Liver (tissue), 9 donors: Measurements from ENCODE around the gene GALNT16. TPM values are rescaled to one million over a fixed set of nuclear protein-coding genes. Genes with fewer than 3 reads are reported as not detected.

Source experiments
- DNase-seq: peaks from one replicate; pipeline ENCODE4 v3.0.0-alpha.2; 2017; ENCODE audit warnings: low spot score
- H3K27ac ChIP-seq, 2 donors: one replicate each; pipeline ENCODE4 v1.7.0; 2013; ENCODE audit warnings: inconsistent platforms in 2 of 2, low read length in 2 of 2, control low read depth in 1 of 2, low read depth in 1 of 2, mild to moderate bottlenecking in 1 of 2
- H3K27me3 ChIP-seq, 4 donors: one replicate each; pipeline versions ENCODE4 v1.6.1 to v1.7.0; 2013; ENCODE audit warnings: low read length in 3 of 4, inconsistent platforms in 1 of 4, mild to moderate bottlenecking in 1 of 4, moderate library complexity in 1 of 4; ENCODE audit not compliant: control insufficient read depth in 4 of 4, insufficient read depth in 4 of 4
- H3K36me3 ChIP-seq, 4 donors: one replicate each; pipeline versions ENCODE4 v1.6.1 to v1.7.0; 2013; ENCODE audit warnings: low read length in 3 of 4, mild to moderate bottlenecking in 3 of 4, low read depth in 1 of 4, moderate library complexity in 1 of 4; ENCODE audit not compliant: control insufficient read depth in 4 of 4, insufficient read depth in 3 of 4
- H3K4me1 ChIP-seq, 4 donors: one replicate each; pipeline versions ENCODE4 v1.6.1 to v1.7.0; 2013; ENCODE audit warnings: low read length in 3 of 4, mild to moderate bottlenecking in 3 of 4, moderate library complexity in 1 of 4; ENCODE audit not compliant: control insufficient read depth in 4 of 4, insufficient read depth in 4 of 4
- H3K4me3 ChIP-seq, 3 donors: one replicate each; pipeline versions ENCODE4 v1.6.1 to v1.7.0; 2013; ENCODE audit warnings: low read length in 3 of 3, control low read depth in 1 of 3, low read depth in 1 of 3, mild to moderate bottlenecking in 1 of 3
- H3K9ac ChIP-seq, 2 donors: one replicate each; pipeline ENCODE4 v1.7.0; 2013; ENCODE audit warnings: low read length in 2 of 2, mild to moderate bottlenecking in 2 of 2, moderate library complexity in 2 of 2, control low read depth in 1 of 2, low read depth in 1 of 2
- H3K9me3 ChIP-seq, 4 donors: one replicate each; pipeline versions ENCODE4 v1.6.1 to v1.7.0; 2013; ENCODE audit warnings: low read length in 3 of 4; ENCODE audit not compliant: control insufficient read depth in 4 of 4
- ATF3 ChIP-seq: IDR thresholded peaks from 2 replicates; pipeline ENCODE4 v1.6.1; 2016; ENCODE audit warnings: antibody characterized with exemption
- EGR1 ChIP-seq, 2 donors: IDR thresholded peaks; 2 replicates each; pipeline ENCODE4 v1.6.1; 2016 to 2018; ENCODE audit warnings: antibody characterized with exemption in 2 of 2, low read depth in 2 of 2
- FOXA1 ChIP-seq: IDR thresholded peaks from 2 replicates; pipeline ENCODE4 v1.6.1; 2016; ENCODE audit warnings: antibody characterized with exemption
- FOXA2 ChIP-seq: IDR thresholded peaks from 2 replicates; pipeline ENCODE4 v1.6.1; 2016; ENCODE audit warnings: antibody characterized with exemption
- GABPA ChIP-seq, 2 donors: IDR thresholded peaks in 1 of 2; conservative IDR thresholded peaks in 1 of 2; 2 replicates each; pipeline ENCODE4 v1.6.1; 2016; ENCODE audit warnings: antibody characterized with exemption in 2 of 2, mild to moderate bottlenecking in 1 of 2, moderate library complexity in 1 of 2
- HNF4A ChIP-seq, 2 donors: conservative IDR thresholded peaks; 2 replicates each; pipeline ENCODE4 v1.6.1; 2016; ENCODE audit warnings: antibody characterized with exemption in 2 of 2, mild to moderate bottlenecking in 2 of 2
- HNF4G ChIP-seq: IDR thresholded peaks from 2 replicates; pipeline ENCODE4 v1.6.1; 2016; ENCODE audit warnings: antibody characterized with exemption
- JUND ChIP-seq, 2 donors: IDR thresholded peaks; 2 replicates each; pipeline ENCODE4 v1.6.1; 2016; ENCODE audit warnings: antibody characterized with exemption in 2 of 2
- NR2F2 ChIP-seq: IDR thresholded peaks from 2 replicates; pipeline ENCODE4 v1.6.1; 2016; ENCODE audit warnings: antibody characterized with exemption
- RAD21 ChIP-seq, 2 donors: IDR thresholded peaks; 2 replicates each; pipeline ENCODE4 v1.6.1; 2016; ENCODE audit warnings: antibody characterized with exemption in 2 of 2, mild to moderate bottlenecking in 2 of 2
- RXRA ChIP-seq, 2 donors: IDR thresholded peaks; 2 replicates each; pipeline ENCODE4 v1.6.1; 2017 to 2018; ENCODE audit warnings: antibody characterized with exemption in 2 of 2, mild to moderate bottlenecking in 1 of 2
- TAF1 ChIP-seq: conservative IDR thresholded peaks from 2 replicates; pipeline ENCODE4 v1.6.1; 2016; ENCODE audit warnings: antibody characterized with exemption, mild to moderate bottlenecking
- YY1 ChIP-seq: IDR thresholded peaks from 2 replicates; pipeline ENCODE4 v1.6.1; 2016; ENCODE audit warnings: antibody characterized with exemption, mild to moderate bottlenecking
- WGBS: extraction: QIAGEN DNeasy Blood & Tissue Kit; methylation state at CpG from one replicate; pipeline ENCODE4 v1.1.7; 2013; 5-methylcytosine and 5-hydroxymethylcytosine counted together
- polyA plus RNA-seq, 2 donors: library from polyadenylated mRNA; stranded (reverse) in 1 of 2; unstranded in 1 of 2; fragments of 200-250 nt in 1 of 2; fragments of >200 nt in 1 of 2; fragmentation: Nextera tagmentation in 1 of 2; extraction: Ambion mirVana in 1 of 2; gene quantifications; one replicate each; pipeline versions ENCODE4 v1.2.1 to v1.2.3, GENCODE V29; 2013 to 2015
- total RNA-seq, 2 donors: library from RNA; depleted of rRNA; stranded (reverse); fragments of >200 nt; gene quantifications; one replicate each; pipeline ENCODE4 v1.2.3, GENCODE V29; 2014
- TF ChIP-seq, protein P1 (sequence below): IDR thresholded peaks from 2 replicates; pipeline ENCODE4 v1.6.1; 2016; ENCODE audit warnings: antibody characterized with exemption
- TF ChIP-seq, protein P2 (sequence below): fragments of 150-350 bp; IDR thresholded peaks from 2 replicates; pipeline ENCODE4 v1.5.1; 2017; ENCODE audit warnings: improper control_type of control experiment, low read depth, low read length; ENCODE audit not compliant: missing input control
- TF ChIP-seq, protein P3 (sequence below): IDR thresholded peaks from 2 replicates; pipeline ENCODE4 v1.6.1; 2016; ENCODE audit warnings: antibody characterized with exemption
- TF ChIP-seq, protein P4 (sequence below): IDR thresholded peaks from 2 replicates; pipeline ENCODE4 v1.6.1; 2016; ENCODE audit warnings: antibody characterized with exemption, mild to moderate bottlenecking
- donor health status: healthy.
- donor health status: healthy.
- donor health status: healthy.
- donor health status: healthy.
- donor health status: healthy.

Gene GALNT16
- total and polyA plus RNA-seq, 4 donors = 0.25 to 1.2 (median 0.71) TPM

GRCh38 chr14:69363964-69364363 is 104.0 kb downstream of the GALNT16 start:
- TF ChIP-seq FOXA2 (no peak), NR2F2 (no peak), TAF1 (no peak), RXRA (IDR thresholded peaks at IDR 0.05) (no peak), HNF4G (no peak), ATF3 (no peak), GABPA (IDR thresholded peaks at IDR 0.05 in 1 of 2, conservative IDR thresholded peaks at IDR 0.05 in 1 of 2) (no peak)
- TF ChIP-seq, protein P1, sequence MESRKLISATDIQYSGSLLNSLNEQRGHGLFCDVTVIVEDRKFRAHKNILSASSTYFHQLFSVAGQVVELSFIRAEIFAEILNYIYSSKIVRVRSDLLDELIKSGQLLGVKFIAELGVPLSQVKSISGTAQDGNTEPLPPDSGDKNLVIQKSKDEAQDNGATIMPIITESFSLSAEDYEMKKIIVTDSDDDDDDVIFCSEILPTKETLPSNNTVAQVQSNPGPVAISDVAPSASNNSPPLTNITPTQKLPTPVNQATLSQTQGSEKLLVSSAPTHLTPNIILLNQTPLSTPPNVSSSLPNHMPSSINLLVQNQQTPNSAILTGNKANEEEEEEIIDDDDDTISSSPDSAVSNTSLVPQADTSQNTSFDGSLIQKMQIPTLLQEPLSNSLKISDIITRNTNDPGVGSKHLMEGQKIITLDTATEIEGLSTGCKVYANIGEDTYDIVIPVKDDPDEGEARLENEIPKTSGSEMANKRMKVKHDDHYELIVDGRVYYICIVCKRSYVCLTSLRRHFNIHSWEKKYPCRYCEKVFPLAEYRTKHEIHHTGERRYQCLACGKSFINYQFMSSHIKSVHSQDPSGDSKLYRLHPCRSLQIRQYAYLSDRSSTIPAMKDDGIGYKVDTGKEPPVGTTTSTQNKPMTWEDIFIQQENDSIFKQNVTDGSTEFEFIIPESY = no peak
- TF ChIP-seq, protein P2, sequence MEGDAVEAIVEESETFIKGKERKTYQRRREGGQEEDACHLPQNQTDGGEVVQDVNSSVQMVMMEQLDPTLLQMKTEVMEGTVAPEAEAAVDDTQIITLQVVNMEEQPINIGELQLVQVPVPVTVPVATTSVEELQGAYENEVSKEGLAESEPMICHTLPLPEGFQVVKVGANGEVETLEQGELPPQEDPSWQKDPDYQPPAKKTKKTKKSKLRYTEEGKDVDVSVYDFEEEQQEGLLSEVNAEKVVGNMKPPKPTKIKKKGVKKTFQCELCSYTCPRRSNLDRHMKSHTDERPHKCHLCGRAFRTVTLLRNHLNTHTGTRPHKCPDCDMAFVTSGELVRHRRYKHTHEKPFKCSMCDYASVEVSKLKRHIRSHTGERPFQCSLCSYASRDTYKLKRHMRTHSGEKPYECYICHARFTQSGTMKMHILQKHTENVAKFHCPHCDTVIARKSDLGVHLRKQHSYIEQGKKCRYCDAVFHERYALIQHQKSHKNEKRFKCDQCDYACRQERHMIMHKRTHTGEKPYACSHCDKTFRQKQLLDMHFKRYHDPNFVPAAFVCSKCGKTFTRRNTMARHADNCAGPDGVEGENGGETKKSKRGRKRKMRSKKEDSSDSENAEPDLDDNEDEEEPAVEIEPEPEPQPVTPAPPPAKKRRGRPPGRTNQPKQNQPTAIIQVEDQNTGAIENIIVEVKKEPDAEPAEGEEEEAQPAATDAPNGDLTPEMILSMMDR = no peak
- TF ChIP-seq, protein P3, sequence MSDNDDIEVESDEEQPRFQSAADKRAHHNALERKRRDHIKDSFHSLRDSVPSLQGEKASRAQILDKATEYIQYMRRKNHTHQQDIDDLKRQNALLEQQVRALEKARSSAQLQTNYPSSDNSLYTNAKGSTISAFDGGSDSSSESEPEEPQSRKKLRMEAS = no peak
- TF ChIP-seq, protein P4, sequence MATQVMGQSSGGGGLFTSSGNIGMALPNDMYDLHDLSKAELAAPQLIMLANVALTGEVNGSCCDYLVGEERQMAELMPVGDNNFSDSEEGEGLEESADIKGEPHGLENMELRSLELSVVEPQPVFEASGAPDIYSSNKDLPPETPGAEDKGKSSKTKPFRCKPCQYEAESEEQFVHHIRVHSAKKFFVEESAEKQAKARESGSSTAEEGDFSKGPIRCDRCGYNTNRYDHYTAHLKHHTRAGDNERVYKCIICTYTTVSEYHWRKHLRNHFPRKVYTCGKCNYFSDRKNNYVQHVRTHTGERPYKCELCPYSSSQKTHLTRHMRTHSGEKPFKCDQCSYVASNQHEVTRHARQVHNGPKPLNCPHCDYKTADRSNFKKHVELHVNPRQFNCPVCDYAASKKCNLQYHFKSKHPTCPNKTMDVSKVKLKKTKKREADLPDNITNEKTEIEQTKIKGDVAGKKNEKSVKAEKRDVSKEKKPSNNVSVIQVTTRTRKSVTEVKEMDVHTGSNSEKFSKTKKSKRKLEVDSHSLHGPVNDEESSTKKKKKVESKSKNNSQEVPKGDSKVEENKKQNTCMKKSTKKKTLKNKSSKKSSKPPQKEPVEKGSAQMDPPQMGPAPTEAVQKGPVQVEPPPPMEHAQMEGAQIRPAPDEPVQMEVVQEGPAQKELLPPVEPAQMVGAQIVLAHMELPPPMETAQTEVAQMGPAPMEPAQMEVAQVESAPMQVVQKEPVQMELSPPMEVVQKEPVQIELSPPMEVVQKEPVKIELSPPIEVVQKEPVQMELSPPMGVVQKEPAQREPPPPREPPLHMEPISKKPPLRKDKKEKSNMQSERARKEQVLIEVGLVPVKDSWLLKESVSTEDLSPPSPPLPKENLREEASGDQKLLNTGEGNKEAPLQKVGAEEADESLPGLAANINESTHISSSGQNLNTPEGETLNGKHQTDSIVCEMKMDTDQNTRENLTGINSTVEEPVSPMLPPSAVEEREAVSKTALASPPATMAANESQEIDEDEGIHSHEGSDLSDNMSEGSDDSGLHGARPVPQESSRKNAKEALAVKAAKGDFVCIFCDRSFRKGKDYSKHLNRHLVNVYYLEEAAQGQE = no peak
- Histone ChIP-seq H3K4me3 (no peak overlapping the region), H3K27me3 (no peaks in the 10 kb centered on the region), H3K27ac (no peak overlapping the region), H3K9ac (no peak overlapping the region), H3K36me3 (no peaks in the 10 kb centered on the region), H3K4me1 (no peaks in the 10 kb centered on the region), H3K9me3 (no peaks in the 10 kb centered on the region)
- no peak for DNase-seq
- WGBS = 91% methylated on average over 4 of the region's 4 CpGs

DNA sequence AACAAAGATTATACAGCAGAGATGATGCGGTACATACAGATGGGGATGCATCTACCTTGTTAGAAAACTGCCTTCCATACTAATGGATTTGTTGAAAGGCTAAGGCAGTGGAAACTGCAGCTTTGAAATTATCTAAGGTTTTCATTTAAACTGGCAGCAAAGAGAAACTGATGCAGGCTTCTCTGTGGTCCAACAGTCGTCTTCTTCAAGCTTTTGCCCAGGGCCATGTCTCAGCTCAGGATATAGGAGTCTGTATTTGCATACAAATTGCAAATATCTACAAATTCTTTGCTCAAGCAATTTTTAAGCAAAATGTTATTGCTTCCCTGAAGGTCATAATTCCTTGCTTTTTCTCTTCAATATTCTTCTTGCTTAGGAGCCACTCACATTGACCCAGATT is 104.4 kb downstream of the GALNT16 start:
- no peak for DNase-seq
- Histone ChIP-seq H3K4me1 (no peaks in the 10 kb centered on the region), H3K36me3 (no peaks in the 10 kb centered on the region), H3K27me3 (no peaks in the 10 kb centered on the region), H3K9ac (no peak overlapping the region), H3K27ac (no peak overlapping the region), H3K9me3 (no peaks in the 10 kb centered on the region), H3K4me3 (no peak overlapping the region)
- TF ChIP-seq, protein P3 = no peak
- TF ChIP-seq EGR1 (IDR thresholded peaks at IDR 0.05; ENCODE audit: low read depth in 2 of 2) (no peak), RAD21 (IDR thresholded peaks at IDR 0.05) (no peak), YY1 (no peak), ATF3 (no peak), JUND (IDR thresholded peaks at IDR 0.05) (no peak), HNF4A (conservative IDR thresholded peaks at IDR 0.05) (no peak), FOXA1 (no peak), HNF4G (no peak), RXRA (IDR thresholded peaks at IDR 0.05) (no peak), TAF1 (no peak)
- TF ChIP-seq, protein P4 = no peak
- WGBS = 81% methylated on average over 2 of the region's 2 CpGs
